GM23338 (cell line): ENCODE data around the gene GPR152. TPM values are rescaled to one million over a fixed set of nuclear protein-coding genes. Genes with fewer than 3 reads are reported as not detected.
A peak's percentile ranks its signal among the peaks of the same experiment; 100 is the strongest.

Source experiments
- ATAC-seq: fragments of 200-7000 bp; cut with Tn5 transposase; 3 replicates; pipeline ENCODE4 v1.9.1; 2020
- DNase-seq: peaks from one replicate; pipeline ENCODE4 v3.0.0-alpha.2; 2015; ENCODE audit warnings: low spot score
- H2AFZ ChIP-seq: fragments of 200-600 bp; sonication (generic); 2 replicates; pipeline ENCODE4 v1.8.0; 2016; ENCODE audit warnings: antibody characterized with exemption, mild to moderate bottlenecking, moderate library complexity
- H3F3A ChIP-seq: fragments of 200-600 bp; sonication (generic); replicated peaks from 2 replicates; pipeline ENCODE4 v1.8.0; 2017; ENCODE audit warnings: antibody characterized with exemption, mixed run types, low read depth
- H3K27ac ChIP-seq: fragments of 200-600 bp; sonication (generic); 2 replicates; pipeline ENCODE4 v1.6.1; 2016; ENCODE audit warnings: low read depth
- H3K27me3 ChIP-seq: fragments of 200-600 bp; sonication (generic); 2 replicates; pipeline ENCODE4 v1.8.0; 2016; ENCODE audit warnings: mild to moderate bottlenecking, mixed run types, moderate library complexity; ENCODE audit not compliant: insufficient read depth
- H3K36me3 ChIP-seq: fragments of 200-600 bp; sonication (generic); 2 replicates; pipeline ENCODE4 v1.8.0; 2016; ENCODE audit warnings: mild to moderate bottlenecking; ENCODE audit not compliant: insufficient read depth
- H3K4me1 ChIP-seq: fragments of 200-600 bp; sonication (generic); 2 replicates; pipeline ENCODE4 v1.8.0; 2016; ENCODE audit warnings: mild to moderate bottlenecking, moderate library complexity; ENCODE audit not compliant: insufficient read depth
- H3K4me2 ChIP-seq: fragments of 200-600 bp; sonication (generic); 2 replicates; pipeline ENCODE4 v1.7.1; 2017; ENCODE audit warnings: mixed run types
- H3K4me3 ChIP-seq: fragments of 200-600 bp; sonication (generic); 2 replicates; pipeline ENCODE4 v1.6.1; 2016; ENCODE audit warnings: mixed run types
- H3K79me2 ChIP-seq: fragments of 200-600 bp; sonication (generic); replicated peaks from 2 replicates; pipeline ENCODE4 v1.8.0; 2017; ENCODE audit warnings: mild to moderate bottlenecking; ENCODE audit not compliant: insufficient read depth
- H3K9me2 ChIP-seq: fragments of 200-600 bp; sonication (generic); 2 replicates; pipeline ENCODE4 v1.8.0; 2017; ENCODE audit not compliant: insufficient read depth
- H4K20me1 ChIP-seq: fragments of 200-600 bp; sonication (generic); replicated peaks from 2 replicates; pipeline ENCODE4 v1.8.0; 2017; ENCODE audit warnings: mild to moderate bottlenecking; ENCODE audit not compliant: insufficient read depth
- H3K27ac Mint-ChIP-seq: 2 replicates; pipeline ENCODE4 v1.8.0; 2020; ENCODE audit warnings: inconsistent platforms, mild to moderate bottlenecking, moderate library complexity, mixed read lengths
- H3K27me3 Mint-ChIP-seq: 3 replicates; pipeline ENCODE4 v1.8.0; 2022; ENCODE audit warnings: low read depth, mild to moderate bottlenecking, moderate library complexity, mixed read lengths, inconsistent platforms; ENCODE audit not compliant: insufficient read depth, poor library complexity
- H3K36me3 Mint-ChIP-seq: 3 replicates; pipeline ENCODE4 v1.8.0; 2021; ENCODE audit warnings: low read depth, mild to moderate bottlenecking, inconsistent platforms, moderate library complexity, mixed read lengths
- H3K4me1 Mint-ChIP-seq: 3 replicates; pipeline ENCODE4 v1.8.0; 2020; ENCODE audit warnings: mild to moderate bottlenecking, inconsistent platforms, mixed read lengths
- H3K4me3 Mint-ChIP-seq: 3 replicates; pipeline ENCODE4 v1.8.0; 2021; ENCODE audit warnings: moderate library complexity, mild to moderate bottlenecking, inconsistent platforms, mixed read lengths
- H3K9me3 Mint-ChIP-seq: 3 replicates; pipeline ENCODE4 v1.8.0; 2020; ENCODE audit warnings: moderate library complexity, mild to moderate bottlenecking, inconsistent platforms, mixed read lengths
- CREB1 ChIP-seq: fragments of 250-450 bp; sonication (Bioruptor Pico); IDR thresholded peaks from 2 replicates; pipeline ENCODE4 v1.5.0; 2020; ENCODE audit warnings: low read depth, mild to moderate bottlenecking, moderate library complexity
- ETS1 ChIP-seq: IDR thresholded peaks from 2 replicates; pipeline ENCODE4 v1.6.1; 2016; ENCODE audit warnings: antibody characterized with exemption
- EZH2 ChIP-seq: fragments of 200-600 bp; sonication (generic); IDR thresholded peaks from one replicate; pipeline ENCODE4 v1.8.0; 2017; ENCODE audit warnings: antibody characterized with exemption, mild to moderate bottlenecking, low read depth; ENCODE audit not compliant: unreplicated experiment
- EZH2phosphoT487 ChIP-seq: fragments of 200-600 bp; sonication (generic); IDR thresholded peaks from one replicate; pipeline ENCODE4 v1.8.1; 2018; ENCODE audit warnings: antibody characterized with exemption; ENCODE audit not compliant: unreplicated experiment
- JUNB ChIP-seq: IDR thresholded peaks from one replicate; pipeline ENCODE4 v1.6.1; 2016; ENCODE audit warnings: antibody characterized with exemption; ENCODE audit not compliant: unreplicated experiment
- NANOG ChIP-seq: IDR thresholded peaks from 2 replicates; pipeline ENCODE4 v1.6.1; 2016; ENCODE audit warnings: antibody characterized with exemption, borderline replicate concordance
- POLR2AphosphoS5 ChIP-seq: IDR thresholded peaks from 2 replicates; pipeline ENCODE4 v1.6.1; 2016; ENCODE audit warnings: antibody characterized with exemption, low read depth
- REST ChIP-seq: IDR thresholded peaks from one replicate; pipeline ENCODE4 v1.6.1; 2018; ENCODE audit warnings: antibody characterized with exemption; ENCODE audit not compliant: unreplicated experiment
- STAT1 ChIP-seq: IDR thresholded peaks from one replicate; pipeline ENCODE4 v1.6.1; 2016; ENCODE audit warnings: antibody characterized with exemption; ENCODE audit not compliant: unreplicated experiment
- ZNF114 ChIP-seq: fragments of 250-450 bp; sonication (Bioruptor Pico); IDR thresholded peaks from 2 replicates; pipeline ENCODE4 v1.5.0; 2020; ENCODE audit warnings: mild to moderate bottlenecking, moderate library complexity
- ZNF331 ChIP-seq: fragments of 250-450 bp; sonication (Bioruptor Pico); IDR thresholded peaks from 2 replicates; pipeline ENCODE4 v1.5.0; 2020; ENCODE audit warnings: low read depth, mild to moderate bottlenecking, moderate library complexity
- polyA plus RNA-seq: library from polyadenylated mRNA; unstranded; fragments of >200 nt; fragmentation: Nextera tagmentation; extraction: Ambion mirVana; gene quantifications from 2 replicates; pipeline ENCODE4 v1.2.1, GENCODE V29; 2016
- total RNA-seq: library from RNA; depleted of rRNA; stranded (reverse); fragments of >200 nt; shearing (Covaris generic); gene quantifications from 2 replicates; pipeline ENCODE4 v1.2.3, GENCODE V29; 2014
- TF ChIP-seq, protein P1 (sequence below), 2 experiments: fragments of 200-600 bp in 1 of 2; sonication (generic) in 1 of 2; conservative IDR thresholded peaks; 2 replicates each; pipeline versions ENCODE4 v1.5.1 to v1.6.1; 2016 to 2017; ENCODE audit warnings: antibody characterized with exemption in 2 of 2, low read depth in 2 of 2, mild to moderate bottlenecking in 2 of 2, moderate library complexity in 1 of 2
- TF ChIP-seq, protein P2 (sequence below): fragments of 250-450 bp; sonication (Bioruptor Pico); IDR thresholded peaks from 2 replicates; pipeline ENCODE4 v1.5.0; 2020; ENCODE audit warnings: mild to moderate bottlenecking, moderate library complexity

The GPR152 gene
- total and polyA plus RNA-seq, 2 experiments from 2014 or later: not detected

DNA sequence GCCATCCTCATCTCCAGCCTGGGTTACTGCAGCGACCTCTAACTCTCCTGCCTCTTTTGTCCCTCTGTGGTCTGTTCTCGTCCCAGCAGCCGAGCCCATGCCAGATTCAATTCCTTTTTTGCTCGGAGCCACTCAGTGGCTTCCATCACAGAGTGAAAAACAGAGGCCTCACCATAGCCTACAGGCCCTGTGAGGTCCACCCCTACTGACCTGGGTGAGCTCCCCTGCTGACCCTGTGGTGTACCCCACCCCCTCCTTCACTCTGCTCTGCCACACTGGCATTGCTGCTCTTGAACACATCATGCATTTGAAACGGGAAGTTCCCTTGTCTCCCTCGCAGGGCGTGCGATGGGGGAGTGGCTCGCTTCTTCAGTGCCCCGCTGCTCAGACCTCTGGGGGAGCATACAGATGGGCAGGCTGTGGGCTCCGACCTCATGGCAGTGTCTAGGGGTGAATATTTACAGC lies 32.4 kb upstream of the GPR152 start:
- H3K27ac Mint-ChIP-seq: no peak overlapping the region
- H2AFZ ChIP-seq: no peak overlapping the region
- H3K79me2 ChIP-seq: no peaks in the 10 kb centered on the region
- DNase-seq (no peak), ATAC-seq (no peak)
- peak overlapping the region; percentile 28; the same call in 1 of the 3 replicates for H3K4me3 Mint-ChIP-seq
- no peaks in the 10 kb centered on the region; the same call in 1 of the 2 replicates for H3K36me3 ChIP-seq
- peaks cover 23% of the 10 kb centered on the region for H3K4me1 Mint-ChIP-seq
- H3K4me1 ChIP-seq: no peaks in the 10 kb centered on the region; the same call in 1 of the 2 replicates
- H3K27me3 ChIP-seq: peaks cover 8% of the 10 kb centered on the region
- H4K20me1 ChIP-seq: no peaks in the 10 kb centered on the region; the same call in 1 of the 2 replicates
- H3K4me2 ChIP-seq: no peak overlapping the region
- H3K9me3 Mint-ChIP-seq: peaks cover 4% of the 10 kb centered on the region; the same call in 2 of the 3 replicates
- no peak for TF ChIP-seq NANOG
- TF ChIP-seq ZNF114 (CRISPR knock-in tag): no peak
- TF ChIP-seq, protein P1, sequence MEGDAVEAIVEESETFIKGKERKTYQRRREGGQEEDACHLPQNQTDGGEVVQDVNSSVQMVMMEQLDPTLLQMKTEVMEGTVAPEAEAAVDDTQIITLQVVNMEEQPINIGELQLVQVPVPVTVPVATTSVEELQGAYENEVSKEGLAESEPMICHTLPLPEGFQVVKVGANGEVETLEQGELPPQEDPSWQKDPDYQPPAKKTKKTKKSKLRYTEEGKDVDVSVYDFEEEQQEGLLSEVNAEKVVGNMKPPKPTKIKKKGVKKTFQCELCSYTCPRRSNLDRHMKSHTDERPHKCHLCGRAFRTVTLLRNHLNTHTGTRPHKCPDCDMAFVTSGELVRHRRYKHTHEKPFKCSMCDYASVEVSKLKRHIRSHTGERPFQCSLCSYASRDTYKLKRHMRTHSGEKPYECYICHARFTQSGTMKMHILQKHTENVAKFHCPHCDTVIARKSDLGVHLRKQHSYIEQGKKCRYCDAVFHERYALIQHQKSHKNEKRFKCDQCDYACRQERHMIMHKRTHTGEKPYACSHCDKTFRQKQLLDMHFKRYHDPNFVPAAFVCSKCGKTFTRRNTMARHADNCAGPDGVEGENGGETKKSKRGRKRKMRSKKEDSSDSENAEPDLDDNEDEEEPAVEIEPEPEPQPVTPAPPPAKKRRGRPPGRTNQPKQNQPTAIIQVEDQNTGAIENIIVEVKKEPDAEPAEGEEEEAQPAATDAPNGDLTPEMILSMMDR (conservative IDR thresholded peaks at IDR 0.05; ENCODE audit: low read depth in 2 of 2): no peak
- no peak for TF ChIP-seq STAT1
- TF ChIP-seq JUNB: no peak
- no peak for TF ChIP-seq EZH2
- no peak for TF ChIP-seq ZNF331 (CRISPR knock-in tag)
- TF ChIP-seq, protein P2, sequence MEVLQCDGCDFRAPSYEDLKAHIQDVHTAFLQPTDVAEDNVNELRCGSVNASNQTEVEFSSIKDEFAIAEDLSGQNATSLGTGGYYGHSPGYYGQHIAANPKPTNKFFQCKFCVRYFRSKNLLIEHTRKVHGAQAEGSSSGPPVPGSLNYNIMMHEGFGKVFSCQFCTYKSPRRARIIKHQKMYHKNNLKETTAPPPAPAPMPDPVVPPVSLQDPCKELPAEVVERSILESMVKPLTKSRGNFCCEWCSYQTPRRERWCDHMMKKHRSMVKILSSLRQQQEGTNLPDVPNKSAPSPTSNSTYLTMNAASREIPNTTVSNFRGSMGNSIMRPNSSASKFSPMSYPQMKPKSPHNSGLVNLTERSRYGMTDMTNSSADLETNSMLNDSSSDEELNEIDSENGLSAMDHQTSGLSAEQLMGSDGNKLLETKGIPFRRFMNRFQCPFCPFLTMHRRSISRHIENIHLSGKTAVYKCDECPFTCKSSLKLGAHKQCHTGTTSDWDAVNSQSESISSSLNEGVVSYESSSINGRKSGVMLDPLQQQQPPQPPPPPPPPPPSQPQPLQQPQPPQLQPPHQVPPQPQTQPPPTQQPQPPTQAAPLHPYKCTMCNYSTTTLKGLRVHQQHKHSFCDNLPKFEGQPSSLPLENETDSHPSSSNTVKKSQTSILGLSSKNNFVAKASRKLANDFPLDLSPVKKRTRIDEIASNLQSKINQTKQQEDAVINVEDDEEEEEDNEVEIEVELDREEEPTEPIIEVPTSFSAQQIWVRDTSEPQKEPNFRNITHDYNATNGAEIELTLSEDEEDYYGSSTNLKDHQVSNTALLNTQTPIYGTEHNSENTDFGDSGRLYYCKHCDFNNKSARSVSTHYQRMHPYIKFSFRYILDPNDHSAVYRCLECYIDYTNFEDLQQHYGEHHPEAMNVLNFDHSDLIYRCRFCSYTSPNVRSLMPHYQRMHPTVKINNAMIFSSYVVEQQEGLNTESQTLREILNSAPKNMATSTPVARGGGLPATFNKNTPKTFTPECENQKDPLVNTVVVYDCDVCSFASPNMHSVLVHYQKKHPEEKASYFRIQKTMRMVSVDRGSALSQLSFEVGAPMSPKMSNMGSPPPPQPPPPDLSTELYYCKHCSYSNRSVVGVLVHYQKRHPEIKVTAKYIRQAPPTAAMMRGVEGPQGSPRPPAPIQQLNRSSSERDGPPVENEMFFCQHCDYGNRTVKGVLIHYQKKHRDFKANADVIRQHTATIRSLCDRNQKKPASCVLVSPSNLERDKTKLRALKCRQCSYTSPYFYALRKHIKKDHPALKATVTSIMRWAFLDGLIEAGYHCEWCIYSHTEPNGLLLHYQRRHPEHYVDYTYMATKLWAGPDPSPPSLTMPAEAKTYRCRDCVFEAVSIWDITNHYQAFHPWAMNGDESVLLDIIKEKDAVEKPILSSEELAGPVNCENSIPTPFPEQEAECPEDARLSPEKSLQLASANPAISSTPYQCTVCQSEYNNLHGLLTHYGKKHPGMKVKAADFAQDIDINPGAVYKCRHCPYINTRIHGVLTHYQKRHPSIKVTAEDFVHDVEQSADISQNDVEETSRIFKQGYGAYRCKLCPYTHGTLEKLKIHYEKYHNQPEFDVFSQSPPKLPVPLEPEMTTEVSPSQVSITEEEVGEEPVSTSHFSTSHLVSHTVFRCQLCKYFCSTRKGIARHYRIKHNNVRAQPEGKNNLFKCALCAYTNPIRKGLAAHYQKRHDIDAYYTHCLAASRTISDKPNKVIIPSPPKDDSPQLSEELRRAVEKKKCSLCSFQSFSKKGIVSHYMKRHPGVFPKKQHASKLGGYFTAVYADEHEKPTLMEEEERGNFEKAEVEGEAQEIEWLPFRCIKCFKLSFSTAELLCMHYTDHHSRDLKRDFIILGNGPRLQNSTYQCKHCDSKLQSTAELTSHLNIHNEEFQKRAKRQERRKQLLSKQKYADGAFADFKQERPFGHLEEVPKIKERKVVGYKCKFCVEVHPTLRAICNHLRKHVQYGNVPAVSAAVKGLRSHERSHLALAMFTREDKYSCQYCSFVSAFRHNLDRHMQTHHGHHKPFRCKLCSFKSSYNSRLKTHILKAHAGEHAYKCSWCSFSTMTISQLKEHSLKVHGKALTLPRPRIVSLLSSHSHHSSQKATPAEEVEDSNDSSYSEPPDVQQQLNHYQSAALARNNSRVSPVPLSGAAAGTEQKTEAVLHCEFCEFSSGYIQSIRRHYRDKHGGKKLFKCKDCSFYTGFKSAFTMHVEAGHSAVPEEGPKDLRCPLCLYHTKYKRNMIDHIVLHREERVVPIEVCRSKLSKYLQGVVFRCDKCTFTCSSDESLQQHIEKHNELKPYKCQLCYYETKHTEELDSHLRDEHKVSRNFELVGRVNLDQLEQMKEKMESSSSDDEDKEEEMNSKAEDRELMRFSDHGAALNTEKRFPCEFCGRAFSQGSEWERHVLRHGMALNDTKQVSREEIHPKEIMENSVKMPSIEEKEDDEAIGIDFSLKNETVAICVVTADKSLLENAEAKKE (CRISPR knock-in tag): no peak
- TF ChIP-seq CREB1 (CRISPR knock-in tag): no peak
- no peak for TF ChIP-seq POLR2AphosphoS5
- no peak for TF ChIP-seq EZH2phosphoT487
- no peak for TF ChIP-seq ETS1
- no peak for TF ChIP-seq REST
- H3K27me3 Mint-ChIP-seq: peaks cover 24% of the 10 kb centered on the region
- no peak overlapping the region for H3K27ac ChIP-seq
- no peaks in the 10 kb centered on the region for H3F3A ChIP-seq
- peaks cover 14% of the 10 kb centered on the region; the same call in 1 of the 3 replicates for H3K36me3 Mint-ChIP-seq
- H3K4me3 ChIP-seq: no peak overlapping the region
- no peaks in the 10 kb centered on the region for H3K9me2 ChIP-seq
